Measurements from ENCODE around the gene FBLIM1. TPM values are rescaled to one million over a fixed set of nuclear protein-coding genes. Genes with fewer than 3 reads are reported as not detected.
A peak's percentile ranks its signal among the peaks of the same experiment; 100 is the strongest.

FBLIM1 gene
- total RNA-seq, 1 experiment from 2014 or later: 6.0 TPM

DNA sequence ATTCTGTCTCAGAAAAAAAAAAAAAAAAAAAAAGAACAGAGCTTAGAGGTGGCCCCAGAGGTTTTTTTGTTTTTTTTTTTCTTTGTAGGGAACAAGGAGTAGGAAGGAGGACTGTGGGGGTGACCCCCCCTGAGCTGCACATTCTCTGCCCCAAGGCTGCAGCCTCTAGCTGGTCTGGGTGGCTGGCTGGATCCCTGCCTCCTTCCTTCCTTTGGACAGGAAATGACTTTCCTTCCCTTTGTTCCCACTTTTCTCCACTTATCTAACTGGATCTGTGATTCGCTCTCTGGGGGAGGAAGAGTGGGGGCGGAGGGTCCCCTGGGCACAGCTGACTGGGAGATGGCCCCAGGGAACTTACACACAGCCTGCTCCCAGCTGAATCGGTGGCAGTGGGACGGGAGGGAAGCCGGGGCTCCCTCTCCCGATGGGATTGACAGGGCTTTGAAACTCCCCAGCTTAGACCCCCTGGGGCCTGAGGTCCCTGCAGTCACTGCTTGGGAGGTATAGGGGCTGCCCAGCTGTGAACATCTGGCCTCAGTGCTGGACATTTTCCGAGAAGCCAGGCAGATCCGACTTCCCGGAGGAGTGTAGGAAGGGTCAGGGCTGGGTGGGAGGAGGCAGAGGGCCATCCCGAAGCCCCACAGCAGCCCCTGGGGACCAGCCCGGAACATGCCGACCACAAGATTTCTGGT lies 2.1 kb downstream of the FBLIM1 start:
- no TSS peak for BruUV-seq (replicated peaks)
- intact Hi-C loops (cut with micrococcal nuclease): no loop called here
- DNase-seq (ENCODE audit: low read depth, low spot score): no peak
- Histone ChIP-seq H3K27me3 (ENCODE audit: insufficient read depth, low read length) (no peaks in the 10 kb centered on the region), H4K20me1 (ENCODE audit: insufficient read depth) (no peaks in the 10 kb centered on the region), H3K9me2 (ENCODE audit: insufficient read depth) (no peaks in the 10 kb centered on the region), H3K36me3 (ENCODE audit: control insufficient read depth in 1 of 2, insufficient read depth in 2 of 2, low read length in 2 of 2) (no peaks in the 10 kb centered on the region), H3K4me3 (replicated peaks in 1 of 2; ENCODE audit: low read depth in 1 of 2, low read length in 2 of 2) (no peak overlapping the region), H3K9ac (ENCODE audit: low read length) (no peak overlapping the region), H3K4me1 (ENCODE audit: control insufficient read depth in 1 of 2, insufficient read depth in 2 of 2, low read length in 2 of 2) (peaks cover 8 to 39% of the 10 kb centered on the region in 2 experiments; a peak in 3 of 4 replicates), H3K27ac (ENCODE audit: low read depth, low read length) (no peak overlapping the region), H3K9me3 (ENCODE audit: control insufficient read depth in 1 of 2, insufficient read depth in 1 of 2, low read depth in 1 of 2, low read length in 2 of 2) (no peaks in the 10 kb centered on the region), H3K79me2 (ENCODE audit: insufficient read depth, low read length) (no peaks in the 10 kb centered on the region), H3K4me2 (ENCODE audit: low read length) (peak overlapping the region; percentile 31), H2AFZ (ENCODE audit: low read depth, low read length, poor library complexity, severe bottlenecking) (no peak overlapping the region)
- no peak for TF ChIP-seq JUND (IDR thresholded peaks at IDR 0.05)
- ChIA-PET RAD21 (ENCODE audit: low non-redundant PET in 1 of 2, low total read pairs in 2 of 2, uncharacterized antibody in 2 of 2, unreplicated experiment in 2 of 2) (no interaction called here), POLR2A (interaction anchor here (0.5 to 1.1 kb wide), 3 partner anchors 17 to 192 kb away, joined by 3 to 5 read pairs (median 4); no protein-coding TSS in a partner anchor), CTCF (interaction anchor here (1.0 kb wide), 1 partner anchor 31 kb away, joined by 3 read pairs; no protein-coding TSS in a partner anchor)
- no peak for ATAC-seq

DNA sequence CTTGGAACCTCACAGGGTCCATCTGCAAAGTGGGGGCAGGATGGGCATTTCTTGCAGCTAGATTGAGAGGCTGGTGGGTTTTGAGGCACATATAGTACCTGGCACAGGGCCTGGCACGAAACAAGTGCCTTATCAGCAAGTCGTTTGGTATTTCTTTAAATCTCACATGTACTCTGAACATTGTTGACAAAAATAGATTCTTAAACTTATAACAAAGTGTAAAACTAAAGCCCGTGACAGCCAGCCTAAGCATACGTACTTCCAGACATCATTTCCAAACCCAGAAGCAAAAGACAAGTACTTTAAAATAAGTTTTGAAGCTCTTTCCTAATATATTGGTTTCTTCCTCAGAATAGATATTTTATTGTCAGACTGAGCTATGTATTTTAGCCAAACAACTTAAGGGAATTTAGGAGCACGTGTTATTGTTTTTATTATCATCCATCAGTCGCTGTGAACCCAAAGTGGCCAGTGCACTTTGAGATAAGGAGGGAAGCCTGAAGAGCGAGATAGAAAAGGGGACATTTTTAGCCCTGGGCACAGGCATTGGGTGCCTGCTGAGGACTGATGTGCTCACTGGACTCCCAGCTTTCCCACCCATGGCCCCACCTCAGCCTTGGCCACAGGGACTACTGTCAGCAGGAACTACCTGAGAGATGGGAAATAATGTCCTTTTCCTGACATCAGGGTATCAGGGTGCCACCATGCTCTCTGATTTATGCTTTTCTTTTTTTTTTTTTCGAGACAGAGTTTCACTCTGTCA lies 3.0 kb downstream of the FBLIM1 start:
- DNase-seq (ENCODE audit: low read depth, low spot score) (no peak), ATAC-seq (no peak)
- ChIA-PET RAD21 (ENCODE audit: low non-redundant PET in 1 of 2, low total read pairs in 2 of 2, uncharacterized antibody in 2 of 2, unreplicated experiment in 2 of 2) (no interaction called here), CTCF (interaction anchor here (1.1 kb wide), 1 partner anchor 31 kb away, joined by 3 read pairs; no protein-coding TSS in a partner anchor), POLR2A (interaction anchor here (0.7 kb wide), 1 partner anchor 37 kb away, joined by 3 read pairs; no protein-coding TSS in a partner anchor)
- intact Hi-C loops (cut with micrococcal nuclease): no loop called here
- Histone ChIP-seq H3K9me3 (ENCODE audit: control insufficient read depth in 1 of 2, insufficient read depth in 1 of 2, low read depth in 1 of 2, low read length in 2 of 2) (no peaks in the 10 kb centered on the region), H3K27me3 (ENCODE audit: insufficient read depth, low read length) (no peaks in the 10 kb centered on the region), H3K9ac (ENCODE audit: low read length) (no peak overlapping the region), H4K20me1 (ENCODE audit: insufficient read depth) (no peaks in the 10 kb centered on the region), H3K27ac (ENCODE audit: low read depth, low read length) (no peak overlapping the region), H3K79me2 (ENCODE audit: insufficient read depth, low read length) (no peaks in the 10 kb centered on the region), H3K4me3 (replicated peaks in 1 of 2; ENCODE audit: low read depth in 1 of 2, low read length in 2 of 2) (no peak overlapping the region), H3K4me1 (ENCODE audit: control insufficient read depth in 1 of 2, insufficient read depth in 2 of 2, low read length in 2 of 2) (peaks cover 8 to 30% of the 10 kb centered on the region in 2 experiments; a peak in 3 of 4 replicates), H3K4me2 (ENCODE audit: low read length) (no peak overlapping the region), H3K36me3 (ENCODE audit: control insufficient read depth in 1 of 2, insufficient read depth in 2 of 2, low read length in 2 of 2) (no peaks in the 10 kb centered on the region), H3K9me2 (ENCODE audit: insufficient read depth) (no peaks in the 10 kb centered on the region), H2AFZ (ENCODE audit: low read depth, low read length, poor library complexity, severe bottlenecking) (no peak overlapping the region)
- BruUV-seq (replicated peaks): no TSS peak
- no peak for TF ChIP-seq RAD21 (IDR thresholded peaks at IDR 0.05; ENCODE audit: low read depth)
- TF ChIP-seq SRF (IDR thresholded peaks at IDR 0.05; ENCODE audit: low read depth): no peak
- no peak for TF ChIP-seq SP1 (IDR thresholded peaks at IDR 0.05; ENCODE audit: low read depth)
- TF ChIP-seq, protein P1, sequence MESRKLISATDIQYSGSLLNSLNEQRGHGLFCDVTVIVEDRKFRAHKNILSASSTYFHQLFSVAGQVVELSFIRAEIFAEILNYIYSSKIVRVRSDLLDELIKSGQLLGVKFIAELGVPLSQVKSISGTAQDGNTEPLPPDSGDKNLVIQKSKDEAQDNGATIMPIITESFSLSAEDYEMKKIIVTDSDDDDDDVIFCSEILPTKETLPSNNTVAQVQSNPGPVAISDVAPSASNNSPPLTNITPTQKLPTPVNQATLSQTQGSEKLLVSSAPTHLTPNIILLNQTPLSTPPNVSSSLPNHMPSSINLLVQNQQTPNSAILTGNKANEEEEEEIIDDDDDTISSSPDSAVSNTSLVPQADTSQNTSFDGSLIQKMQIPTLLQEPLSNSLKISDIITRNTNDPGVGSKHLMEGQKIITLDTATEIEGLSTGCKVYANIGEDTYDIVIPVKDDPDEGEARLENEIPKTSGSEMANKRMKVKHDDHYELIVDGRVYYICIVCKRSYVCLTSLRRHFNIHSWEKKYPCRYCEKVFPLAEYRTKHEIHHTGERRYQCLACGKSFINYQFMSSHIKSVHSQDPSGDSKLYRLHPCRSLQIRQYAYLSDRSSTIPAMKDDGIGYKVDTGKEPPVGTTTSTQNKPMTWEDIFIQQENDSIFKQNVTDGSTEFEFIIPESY (IDR thresholded peaks at IDR 0.05; ENCODE audit: extremely low read depth, insufficient replicate concordance, low read length): no peak
- no peak for TF ChIP-seq SIN3A (IDR thresholded peaks at IDR 0.05; ENCODE audit: low read depth)
- no peak for TF ChIP-seq EZH2phosphoT487 (IDR thresholded peaks at IDR 0.05; ENCODE audit: borderline replicate concordance)
- TF ChIP-seq ZFX (IDR thresholded peaks at IDR 0.05): no peak
- TF ChIP-seq, protein P2, sequence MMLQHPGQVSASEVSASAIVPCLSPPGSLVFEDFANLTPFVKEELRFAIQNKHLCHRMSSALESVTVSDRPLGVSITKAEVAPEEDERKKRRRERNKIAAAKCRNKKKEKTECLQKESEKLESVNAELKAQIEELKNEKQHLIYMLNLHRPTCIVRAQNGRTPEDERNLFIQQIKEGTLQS (IDR thresholded peaks at IDR 0.05): no peak
- no peak for TF ChIP-seq POLR2A (IDR thresholded peaks at IDR 0.05; ENCODE audit: borderline replicate concordance, extremely low read depth, insufficient read depth, insufficient read length)
- TF ChIP-seq, protein P3, sequence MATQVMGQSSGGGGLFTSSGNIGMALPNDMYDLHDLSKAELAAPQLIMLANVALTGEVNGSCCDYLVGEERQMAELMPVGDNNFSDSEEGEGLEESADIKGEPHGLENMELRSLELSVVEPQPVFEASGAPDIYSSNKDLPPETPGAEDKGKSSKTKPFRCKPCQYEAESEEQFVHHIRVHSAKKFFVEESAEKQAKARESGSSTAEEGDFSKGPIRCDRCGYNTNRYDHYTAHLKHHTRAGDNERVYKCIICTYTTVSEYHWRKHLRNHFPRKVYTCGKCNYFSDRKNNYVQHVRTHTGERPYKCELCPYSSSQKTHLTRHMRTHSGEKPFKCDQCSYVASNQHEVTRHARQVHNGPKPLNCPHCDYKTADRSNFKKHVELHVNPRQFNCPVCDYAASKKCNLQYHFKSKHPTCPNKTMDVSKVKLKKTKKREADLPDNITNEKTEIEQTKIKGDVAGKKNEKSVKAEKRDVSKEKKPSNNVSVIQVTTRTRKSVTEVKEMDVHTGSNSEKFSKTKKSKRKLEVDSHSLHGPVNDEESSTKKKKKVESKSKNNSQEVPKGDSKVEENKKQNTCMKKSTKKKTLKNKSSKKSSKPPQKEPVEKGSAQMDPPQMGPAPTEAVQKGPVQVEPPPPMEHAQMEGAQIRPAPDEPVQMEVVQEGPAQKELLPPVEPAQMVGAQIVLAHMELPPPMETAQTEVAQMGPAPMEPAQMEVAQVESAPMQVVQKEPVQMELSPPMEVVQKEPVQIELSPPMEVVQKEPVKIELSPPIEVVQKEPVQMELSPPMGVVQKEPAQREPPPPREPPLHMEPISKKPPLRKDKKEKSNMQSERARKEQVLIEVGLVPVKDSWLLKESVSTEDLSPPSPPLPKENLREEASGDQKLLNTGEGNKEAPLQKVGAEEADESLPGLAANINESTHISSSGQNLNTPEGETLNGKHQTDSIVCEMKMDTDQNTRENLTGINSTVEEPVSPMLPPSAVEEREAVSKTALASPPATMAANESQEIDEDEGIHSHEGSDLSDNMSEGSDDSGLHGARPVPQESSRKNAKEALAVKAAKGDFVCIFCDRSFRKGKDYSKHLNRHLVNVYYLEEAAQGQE (IDR thresholded peaks at IDR 0.05; ENCODE audit: low read depth): no peak
- no peak for TF ChIP-seq EZH2 (IDR thresholded peaks at IDR 0.05)
- TF ChIP-seq ELF1 (IDR thresholded peaks at IDR 0.05; ENCODE audit: borderline replicate concordance, low read depth): no peak

Measured in HCT116 (cell line).